ENCODE measurements around the gene DGKG. TPM values are rescaled to one million over a fixed set of nuclear protein-coding genes. Genes with fewer than 3 reads are reported as not detected.

The DGKG gene
- total RNA-seq, 4 donors from 2014 or later, result 14.5 to 35.1 (median 20.3) TPM

GRCh38 chr3:186149319-186149960 is 212.6 kb downstream of the DGKG start:
- no peak for TF ChIP-seq POLR2A (IDR thresholded peaks at IDR 0.05)
- no peak for TF ChIP-seq CTCF (IDR thresholded peaks at IDR 0.05)
- no peaks in the 10 kb centered on the region for H3K36me3 ChIP-seq
- H3K4me3 ChIP-seq (replicated peaks in 1 of 3), result no peak overlapping the region
- H3K27ac ChIP-seq, result no peak overlapping the region
- no peaks in the 10 kb centered on the region for H3K9me3 ChIP-seq
- intact Hi-C loops (cut with DNase I), result no loop called here
- WGBS, 2 donors, result 72 to 82% methylated on average over 15 of the region's 15 CpGs
- no peaks in the 10 kb centered on the region for H3K27me3 ChIP-seq
- no peaks in the 10 kb centered on the region for H3K4me1 ChIP-seq
- no peak for DNase-seq

DNA sequence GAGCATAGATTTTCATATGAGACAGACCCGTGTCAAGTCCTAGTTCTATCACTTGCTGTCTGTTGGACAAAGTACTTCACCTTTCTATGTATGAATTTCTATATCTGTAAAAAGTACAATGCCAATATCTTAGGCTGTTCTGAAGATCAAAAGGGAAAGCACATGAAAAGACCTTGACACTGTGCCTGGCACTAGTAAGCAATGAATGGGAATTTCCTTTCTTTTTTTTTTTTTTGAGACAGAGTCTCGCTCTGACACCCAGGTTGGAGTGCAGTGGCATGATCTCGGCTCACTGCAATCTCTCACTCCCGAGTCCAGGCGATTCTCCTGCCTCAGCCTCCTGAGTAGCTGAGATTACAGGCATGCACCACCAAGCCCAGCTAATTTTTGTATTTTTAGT is 217.8 kb downstream of the DGKG start:
- DNase-seq, result no peak
- H3K4me1 ChIP-seq, result no peaks in the 10 kb centered on the region
- no peaks in the 10 kb centered on the region for H3K27me3 ChIP-seq
- intact Hi-C loops (cut with DNase I), result no loop called here
- TF ChIP-seq POLR2A (IDR thresholded peaks at IDR 0.05) (no peak), CTCF (IDR thresholded peaks at IDR 0.05) (no peak)
- no peaks in the 10 kb centered on the region for H3K9me3 ChIP-seq
- H3K27ac ChIP-seq, result no peak overlapping the region
- 90 to 93% methylated on average over 5 of the region's 5 CpGs for WGBS, 2 donors
- no peak overlapping the region for H3K4me3 ChIP-seq (replicated peaks in 1 of 3)
- H3K36me3 ChIP-seq, result no peaks in the 10 kb centered on the region

- TF ChIP-seq POLR2A (IDR thresholded peaks at IDR 0.05), result no peak
- TF ChIP-seq CTCF (IDR thresholded peaks at IDR 0.05), result no peak
- no peak for DNase-seq
- Histone ChIP-seq H3K9me3 (no peaks in the 10 kb centered on the region), H3K27me3 (no peaks in the 10 kb centered on the region), H3K4me3 (replicated peaks in 1 of 3) (no peak overlapping the region), H3K27ac (no peak overlapping the region), H3K36me3 (no peaks in the 10 kb centered on the region), H3K4me1 (no peaks in the 10 kb centered on the region)
- intact Hi-C loops (cut with DNase I), result no loop called here
- 67 to 75% methylated on average over 1 of the region's 1 CpG for WGBS, 2 donors
Observed at GRCh38 chr3:186143250-186143649, 218.8 kb downstream of the DGKG start.

GRCh38 chr3:186142393-186142932 is 219.6 kb downstream of the DGKG start:
- Histone ChIP-seq H3K27ac (no peak overlapping the region), H3K4me1 (no peaks in the 10 kb centered on the region), H3K9me3 (no peaks in the 10 kb centered on the region), H3K36me3 (no peaks in the 10 kb centered on the region), H3K27me3 (no peaks in the 10 kb centered on the region), H3K4me3 (replicated peaks in 1 of 3) (no peak overlapping the region)
- DNase-seq, result no peak
- intact Hi-C loops (cut with DNase I), result no loop called here
- TF ChIP-seq POLR2A (IDR thresholded peaks at IDR 0.05) (no peak), CTCF (IDR thresholded peaks at IDR 0.05) (no peak)

DNA sequence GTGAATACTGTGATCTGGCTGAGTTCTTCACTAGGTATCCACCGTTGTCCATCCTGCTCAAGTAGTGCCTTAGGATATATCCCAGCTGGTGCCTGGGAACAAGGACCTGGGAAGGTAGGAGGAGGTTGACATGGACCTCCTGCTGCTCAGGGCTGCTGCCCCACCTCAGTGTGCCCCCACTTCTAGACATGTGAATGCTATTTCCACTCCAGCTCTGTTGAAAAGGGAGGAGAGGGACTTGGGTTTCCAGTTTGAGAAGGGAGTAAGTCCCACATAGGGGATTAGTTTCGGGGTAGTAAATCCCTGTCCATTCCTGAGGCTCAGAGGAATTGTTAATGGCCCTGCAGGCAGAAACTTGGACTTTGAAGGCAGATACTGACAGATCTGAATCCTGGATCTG is 220.2 kb downstream of the DGKG start:
- intact Hi-C loops (cut with DNase I), result no loop called here

More for the DNA sequence above, 220.2 kb downstream of the DGKG start:
- Histone ChIP-seq H3K9me3 (no peaks in the 10 kb centered on the region), H3K4me3 (replicated peaks in 1 of 3) (no peak overlapping the region), H3K4me1 (no peaks in the 10 kb centered on the region), H3K27me3 (no peaks in the 10 kb centered on the region), H3K36me3 (no peaks in the 10 kb centered on the region), H3K27ac (no peak overlapping the region)
- DNase-seq, result no peak
- WGBS, 2 donors, result 70 to 81% methylated on average over 2 of the region's 2 CpGs
- TF ChIP-seq CTCF (IDR thresholded peaks at IDR 0.05) (no peak), POLR2A (IDR thresholded peaks at IDR 0.05) (no peak)
